COR-L47 (cell line): Measurements from ENCODE around the gene UBE4B.
"Not testable (repeated sequence)": the region's sequence is repeated elsewhere in the genome, so short reads cannot be mapped to it uniquely, and the experiment has no call there.

Experiments
- DNase-seq: peaks from one replicate; lab custom pipeline; 2025; lab: John Stamatoyannopoulos, UW

Gene UBE4B

DNA sequence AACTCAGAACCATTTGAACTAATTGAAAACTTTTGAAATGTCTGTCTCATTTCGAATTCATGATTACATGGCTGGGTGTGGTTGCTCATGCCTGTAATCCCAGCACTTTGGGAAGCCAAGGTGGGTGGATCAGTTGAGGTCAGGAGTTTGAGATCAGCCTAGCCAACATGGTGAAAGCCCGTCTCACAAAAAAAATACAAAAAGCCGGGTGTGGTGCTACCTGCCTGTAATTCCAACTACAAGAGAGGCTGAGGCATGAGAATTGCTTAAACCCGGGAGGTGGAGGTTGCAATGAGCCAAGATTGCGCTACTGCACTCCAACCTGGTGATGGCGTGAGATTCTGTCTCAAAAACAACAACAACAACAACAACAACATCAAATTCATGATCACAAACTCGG is 40.6 kb downstream of the UBE4B start:
- not testable (repeated sequence) for DNase-seq

DNA sequence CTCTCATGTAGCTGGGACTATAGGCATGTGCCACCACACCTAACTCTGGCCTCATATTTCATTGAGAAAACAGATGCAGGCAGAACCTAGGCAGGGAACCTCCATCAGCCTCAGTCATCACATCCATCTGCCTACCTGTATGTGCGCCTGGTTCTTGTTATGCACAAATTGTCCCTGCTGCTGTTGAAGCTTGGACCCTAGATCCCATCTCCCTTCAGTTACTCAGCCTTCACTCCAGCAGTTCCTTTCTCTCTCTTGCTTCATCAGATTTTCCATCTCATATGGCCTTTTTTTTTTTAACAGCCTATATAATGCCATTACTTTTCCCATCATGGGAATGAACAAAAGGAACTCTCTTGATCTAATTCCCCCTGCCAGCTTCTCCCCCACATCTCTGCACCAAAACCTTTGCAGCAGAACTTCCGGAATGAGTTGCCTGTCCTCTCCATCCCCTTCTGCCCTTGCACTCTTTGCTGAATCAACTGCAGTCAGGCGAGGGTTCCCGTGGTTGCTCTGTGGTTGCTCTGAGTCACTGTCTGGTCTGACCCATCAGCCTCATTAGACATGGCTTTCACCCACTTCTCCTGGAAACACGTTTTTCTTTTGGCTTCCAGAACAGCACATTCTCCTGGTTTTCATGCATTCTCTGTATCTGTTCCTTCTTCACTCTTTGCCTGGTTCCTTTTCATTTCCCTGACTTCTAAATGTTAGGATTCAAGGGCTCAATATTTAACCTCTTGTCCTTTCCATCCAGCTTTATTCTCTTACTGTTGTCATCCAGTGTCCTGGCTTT is 41.5 kb downstream of the UBE4B start:
- DNase-seq = no peak

DNA sequence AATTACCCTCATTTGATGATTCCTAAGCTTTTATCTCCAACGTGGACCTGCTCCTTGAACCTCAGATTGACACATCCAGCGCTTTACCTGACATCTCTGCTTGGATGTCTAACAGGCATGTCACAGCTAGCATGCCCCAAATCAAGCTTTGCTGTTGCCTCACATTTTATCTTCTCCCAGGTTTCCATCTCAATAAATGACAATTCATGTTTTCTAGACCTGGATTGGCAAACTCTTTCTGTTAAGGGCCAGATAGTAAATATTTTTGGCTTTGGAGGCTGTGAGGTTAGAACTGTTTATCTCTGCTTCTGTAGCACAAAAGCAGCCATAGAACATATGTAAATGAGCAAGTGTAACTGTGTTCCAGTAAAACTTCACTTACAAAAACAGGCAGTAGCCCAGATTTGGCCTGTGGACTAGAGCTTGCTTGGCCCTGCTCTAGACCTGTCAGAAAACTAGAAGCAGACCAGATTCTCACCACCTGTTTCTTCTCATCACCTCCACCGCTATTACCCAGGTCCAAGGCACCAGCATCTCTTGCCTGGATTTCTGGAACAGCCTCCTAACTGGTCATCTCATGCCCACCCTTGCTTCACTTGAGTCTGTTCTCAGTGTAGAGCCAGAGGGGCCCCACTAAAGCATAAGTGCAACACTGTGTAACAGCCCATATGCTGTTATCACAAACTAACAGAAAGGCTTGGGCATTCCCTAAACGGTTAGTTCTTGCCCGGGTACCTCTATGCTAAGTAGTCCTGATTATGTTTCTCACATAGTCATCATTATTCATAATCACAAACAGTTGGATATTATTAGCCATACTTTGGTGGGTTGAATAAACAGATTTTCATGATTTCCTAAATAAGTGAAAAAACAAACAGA is 42.3 kb downstream of the UBE4B start:
- DNase-seq = no peak

DNA sequence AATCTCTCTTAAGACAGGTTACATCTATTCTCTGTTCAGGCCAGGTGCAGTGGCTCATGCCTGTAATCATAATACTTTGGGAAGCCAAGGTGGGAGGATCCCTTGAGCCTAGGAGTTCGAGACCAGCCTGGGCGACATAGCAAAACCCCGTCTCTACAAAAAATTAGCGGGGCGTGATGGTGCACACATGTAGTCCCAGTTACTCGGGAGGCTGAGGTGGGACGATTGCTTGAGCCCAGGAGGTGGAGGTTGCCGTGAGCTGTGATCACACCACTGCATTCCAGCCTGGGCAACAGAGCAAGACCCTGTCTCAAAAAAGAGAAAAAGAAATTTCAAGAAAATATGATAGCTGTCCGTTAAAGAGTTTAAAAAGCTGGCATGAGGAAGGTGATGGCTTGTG is 43.0 kb downstream of the UBE4B start:
- DNase-seq = no peak

DNA sequence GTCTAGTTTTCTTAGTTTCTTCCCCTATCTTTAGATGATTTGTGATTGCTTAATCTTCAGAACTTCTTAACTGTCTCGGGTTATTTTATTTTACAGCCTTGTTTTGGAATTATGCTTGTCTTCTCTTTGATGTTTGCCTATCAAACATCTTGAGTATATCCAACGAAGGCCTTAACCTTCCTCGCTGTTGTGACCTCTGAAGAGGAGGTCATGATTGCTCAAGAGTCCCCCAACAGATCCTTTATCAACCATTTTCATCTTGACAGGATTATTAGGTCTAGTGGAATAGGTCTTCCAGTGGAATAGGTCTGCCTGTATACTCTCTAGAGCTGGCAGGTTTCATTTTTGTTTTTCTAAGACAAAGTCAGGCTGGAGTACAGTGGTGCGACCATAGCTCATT is 45.7 kb downstream of the UBE4B start:
- DNase-seq = no peak

- DNase-seq = no peak
Observed at GRCh38 chr1:10080523-10080922, 47.8 kb downstream of the UBE4B start.

- no peak for DNase-seq
Observed at GRCh38 chr1:10082785-10083479, 50.2 kb downstream of the UBE4B start.

- no peak for DNase-seq
Observed at GRCh38 chr1:10084045-10084444, 51.3 kb downstream of the UBE4B start.

- no peak for DNase-seq
Observed at GRCh38 chr1:10085076-10085475, 52.3 kb downstream of the UBE4B start.

GRCh38 chr1:10087210-10087609 is 54.5 kb downstream of the UBE4B start:
- no peak for DNase-seq

- no peak for DNase-seq
Observed at GRCh38 chr1:10101929-10102328, 69.2 kb downstream of the UBE4B start.

DNA sequence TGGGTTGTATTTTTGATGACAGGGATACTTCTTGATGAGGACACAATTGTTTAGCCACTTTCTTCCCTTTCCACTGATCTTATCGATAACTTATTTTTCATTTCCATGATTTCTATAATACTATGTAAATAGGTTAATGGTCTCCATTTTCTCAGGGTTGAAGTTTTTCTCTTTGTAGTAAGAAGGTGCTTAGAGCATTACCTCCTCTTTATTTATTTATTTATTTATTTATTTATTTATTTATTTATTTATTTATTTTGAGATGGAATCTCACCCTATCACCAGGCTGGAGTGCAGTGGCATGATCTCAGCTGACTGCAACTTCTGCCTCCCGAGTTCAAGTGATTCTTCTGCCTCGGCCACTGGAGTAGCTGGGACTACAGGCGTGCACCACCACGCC is 70.4 kb downstream of the UBE4B start:
- no peak for DNase-seq

GRCh38 chr1:10104834-10105233 is 72.1 kb downstream of the UBE4B start:
- DNase-seq = no peak

DNA sequence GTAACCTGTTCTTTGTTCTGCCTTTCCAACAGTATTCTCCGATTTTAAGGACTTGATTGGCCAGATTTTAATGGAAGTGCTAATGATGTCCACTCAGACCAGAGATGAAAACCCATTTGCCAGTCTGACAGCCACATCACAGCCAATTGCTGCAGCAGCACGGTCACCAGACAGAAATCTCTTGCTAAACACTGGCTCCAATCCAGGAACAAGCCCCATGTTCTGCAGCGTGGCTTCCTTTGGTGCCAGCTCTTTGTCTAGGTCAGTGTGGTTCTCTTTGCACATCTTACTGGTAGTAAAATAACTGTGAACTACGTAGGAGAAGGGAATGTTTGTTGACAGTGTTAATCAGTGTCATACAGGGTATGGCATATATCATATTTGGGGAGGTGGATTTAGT is 72.7 kb downstream of the UBE4B start:
- no peak for DNase-seq

- no peak for DNase-seq
Observed at GRCh38 chr1:10106241-10106640, 73.5 kb downstream of the UBE4B start.

DNA sequence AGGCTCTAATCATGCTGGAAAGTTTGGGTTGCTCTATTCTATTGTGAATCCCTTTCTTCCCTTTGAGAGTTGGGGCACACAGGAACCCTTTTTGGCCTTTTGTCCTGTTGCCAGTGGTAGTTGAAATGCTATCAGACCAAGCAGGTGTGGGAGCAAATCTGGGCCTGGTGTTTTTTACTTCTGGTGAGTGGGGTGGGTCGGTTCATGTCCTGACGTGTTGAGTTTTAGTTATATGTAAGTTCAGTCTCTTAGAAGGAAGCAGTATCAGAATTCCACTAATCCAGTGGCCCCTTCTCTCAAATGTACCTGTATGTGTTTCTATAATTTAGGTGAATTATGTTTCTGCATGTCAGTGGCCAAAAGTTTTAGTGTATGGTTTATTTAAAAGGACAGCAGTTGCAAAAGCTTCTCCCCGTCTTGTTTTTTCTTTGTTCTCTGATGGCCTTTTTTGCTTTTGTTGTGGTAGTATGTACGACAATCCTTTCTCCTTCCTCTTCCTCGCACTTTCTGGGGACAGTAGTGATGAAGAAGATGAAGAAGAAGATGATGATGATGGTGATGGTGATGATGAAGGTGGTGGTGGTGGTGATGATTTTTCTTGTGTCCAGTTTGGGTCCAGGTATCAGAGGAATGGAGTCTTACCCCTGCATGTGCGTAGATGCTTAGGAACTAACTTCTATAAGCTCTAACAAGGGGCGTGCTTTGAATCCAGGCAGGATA is 74.2 kb downstream of the UBE4B start:
- DNase-seq = no peak

- DNase-seq = not testable (repeated sequence)
Observed at GRCh38 chr1:10107476-10107847, 74.7 kb downstream of the UBE4B start.

DNA sequence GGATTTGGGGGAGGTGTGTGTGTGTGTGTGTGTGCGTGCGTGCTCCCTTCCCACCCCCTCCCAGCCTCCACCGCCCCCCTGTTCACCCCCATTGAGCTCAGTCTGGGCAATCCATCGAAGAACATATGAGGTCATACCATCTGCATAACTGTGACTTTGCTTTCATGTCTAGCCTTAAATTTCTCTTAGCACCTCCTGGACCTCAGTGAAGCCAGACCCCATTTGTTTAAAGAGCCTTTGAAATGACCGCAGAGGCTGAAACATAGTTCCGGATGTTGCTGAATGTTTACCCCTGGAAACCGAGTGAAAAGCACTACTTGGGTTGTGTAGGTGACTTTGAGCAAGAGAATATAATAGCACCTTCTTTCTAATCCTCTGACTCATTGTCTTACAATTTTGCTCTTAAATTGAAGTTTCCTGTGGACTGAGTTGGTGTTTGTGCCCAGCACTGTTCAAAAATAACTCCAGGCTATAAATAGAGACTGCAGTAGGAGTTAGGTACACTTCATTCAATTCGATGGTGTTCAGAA is 75.4 kb downstream of the UBE4B start:
- no peak for DNase-seq

GRCh38 chr1:10108948-10109708 is 76.4 kb downstream of the UBE4B start:
- no peak for DNase-seq

GRCh38 chr1:10113501-10113900 is 80.7 kb downstream of the UBE4B start:
- DNase-seq = no peak

DNA sequence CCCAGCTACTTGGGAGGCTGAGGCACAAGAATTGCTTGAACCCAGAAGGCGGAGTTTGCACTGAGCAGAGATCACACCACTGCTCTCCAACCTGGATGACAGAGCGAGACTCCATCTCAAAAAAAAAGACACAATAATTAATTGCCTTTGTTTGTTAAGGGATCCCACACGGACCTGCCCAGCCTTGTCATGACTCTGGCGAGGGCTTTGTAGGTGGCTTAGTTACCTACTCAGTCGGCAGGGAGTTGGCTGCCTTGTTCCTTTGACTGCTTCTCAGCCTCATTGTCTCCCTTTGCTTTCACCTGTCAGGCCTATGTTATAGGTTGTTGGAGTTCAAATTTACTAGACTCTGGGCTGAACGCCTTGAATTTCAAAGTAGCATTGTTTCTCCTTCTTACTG is 82.0 kb downstream of the UBE4B start:
- DNase-seq = no peak
